ENCODE data around the gene DNAH14. TPM values are rescaled to one million over a fixed set of nuclear protein-coding genes. Genes with fewer than 3 reads are reported as not detected.
"Not testable (repeated sequence)": the region's sequence is repeated elsewhere in the genome, so short reads cannot be mapped to it uniquely, and the experiment has no call there.

The DNAH14 gene
- total and polyA plus RNA-seq, 12 donors: 7.6 to 25.3 (median 16.5) TPM

DNA sequence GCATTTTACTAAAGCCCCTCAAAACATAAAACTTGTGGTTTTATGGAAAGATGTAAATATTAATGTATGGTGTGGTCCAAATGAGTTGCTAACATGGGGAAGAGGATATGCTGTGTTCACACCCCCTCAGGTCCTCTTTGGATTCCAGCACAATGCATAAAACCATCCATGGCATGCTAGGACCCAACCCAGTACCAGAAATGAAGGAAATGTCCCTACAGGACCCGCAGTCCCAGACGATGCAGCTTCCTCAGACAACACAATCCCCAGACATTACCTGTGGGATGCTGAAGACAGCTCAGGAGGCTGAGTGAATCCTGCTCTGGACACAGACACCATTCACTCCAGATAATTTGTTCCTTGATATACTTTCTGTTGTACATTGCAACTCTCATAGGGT, 296.2 kb downstream of the DNAH14 start:
- DNase-seq: no peak
- no peak for TF ChIP-seq POLR2A (IDR thresholded peaks at IDR 0.05)
- TF ChIP-seq, protein P1, sequence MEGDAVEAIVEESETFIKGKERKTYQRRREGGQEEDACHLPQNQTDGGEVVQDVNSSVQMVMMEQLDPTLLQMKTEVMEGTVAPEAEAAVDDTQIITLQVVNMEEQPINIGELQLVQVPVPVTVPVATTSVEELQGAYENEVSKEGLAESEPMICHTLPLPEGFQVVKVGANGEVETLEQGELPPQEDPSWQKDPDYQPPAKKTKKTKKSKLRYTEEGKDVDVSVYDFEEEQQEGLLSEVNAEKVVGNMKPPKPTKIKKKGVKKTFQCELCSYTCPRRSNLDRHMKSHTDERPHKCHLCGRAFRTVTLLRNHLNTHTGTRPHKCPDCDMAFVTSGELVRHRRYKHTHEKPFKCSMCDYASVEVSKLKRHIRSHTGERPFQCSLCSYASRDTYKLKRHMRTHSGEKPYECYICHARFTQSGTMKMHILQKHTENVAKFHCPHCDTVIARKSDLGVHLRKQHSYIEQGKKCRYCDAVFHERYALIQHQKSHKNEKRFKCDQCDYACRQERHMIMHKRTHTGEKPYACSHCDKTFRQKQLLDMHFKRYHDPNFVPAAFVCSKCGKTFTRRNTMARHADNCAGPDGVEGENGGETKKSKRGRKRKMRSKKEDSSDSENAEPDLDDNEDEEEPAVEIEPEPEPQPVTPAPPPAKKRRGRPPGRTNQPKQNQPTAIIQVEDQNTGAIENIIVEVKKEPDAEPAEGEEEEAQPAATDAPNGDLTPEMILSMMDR (IDR thresholded peaks at IDR 0.05): no peak
- H3K4me1 ChIP-seq (replicated peaks in 1 of 2): no peaks in the 10 kb centered on the region
- no peaks in the 10 kb centered on the region for H3K9me3 ChIP-seq (replicated peaks in 1 of 3)
- 83 to 100% (median 93%) methylated on average over 2 of the region's 2 CpGs for WGBS, 4 donors
- intact Hi-C loops (cut with DNase I): no loop called here
- no peak overlapping the region for H3K4me3 ChIP-seq
- H3K27me3 ChIP-seq: no peaks in the 10 kb centered on the region
- H3K36me3 ChIP-seq (replicated peaks in 1 of 2): no peaks in the 10 kb centered on the region
- H3K27ac ChIP-seq: no peak overlapping the region

DNA sequence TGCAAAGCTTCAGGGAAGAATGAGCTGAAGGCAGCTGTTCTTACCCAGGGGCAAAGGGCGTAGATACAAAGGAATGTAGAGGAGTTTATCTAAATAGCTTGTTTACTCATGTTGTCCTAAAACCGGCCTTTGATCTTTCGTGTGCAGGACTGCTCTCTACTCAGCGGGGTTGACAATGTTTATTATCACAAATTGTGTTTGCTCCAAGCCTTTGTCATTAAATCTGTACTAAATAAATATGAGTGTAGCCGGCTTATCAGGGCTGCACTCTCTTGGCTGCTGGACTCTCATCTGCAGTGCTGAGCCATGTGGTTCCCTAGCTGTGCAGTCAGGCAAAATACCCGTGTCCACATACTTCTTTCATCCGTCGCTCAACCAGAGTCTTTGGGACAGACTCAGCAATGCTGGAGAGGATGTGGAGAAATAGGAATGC, 299.4 kb downstream of the DNAH14 start:
- WGBS, 4 donors: 78 to 89% (median 86%) methylated on average over 8 of the region's 8 CpGs
- Histone ChIP-seq H3K9me3 (replicated peaks in 1 of 3) (no peaks in the 10 kb centered on the region), H3K4me3 (no peak overlapping the region), H3K4me1 (replicated peaks in 1 of 2) (no peaks in the 10 kb centered on the region), H3K27me3 (no peaks in the 10 kb centered on the region), H3K27ac (no peak overlapping the region), H3K36me3 (replicated peaks in 1 of 2) (no peaks in the 10 kb centered on the region)
- intact Hi-C loops (cut with DNase I): no loop called here
- no peak for TF ChIP-seq POLR2A (IDR thresholded peaks at IDR 0.05)
- TF ChIP-seq, protein P1 (IDR thresholded peaks at IDR 0.05): no peak
- DNase-seq: no peak

DNA sequence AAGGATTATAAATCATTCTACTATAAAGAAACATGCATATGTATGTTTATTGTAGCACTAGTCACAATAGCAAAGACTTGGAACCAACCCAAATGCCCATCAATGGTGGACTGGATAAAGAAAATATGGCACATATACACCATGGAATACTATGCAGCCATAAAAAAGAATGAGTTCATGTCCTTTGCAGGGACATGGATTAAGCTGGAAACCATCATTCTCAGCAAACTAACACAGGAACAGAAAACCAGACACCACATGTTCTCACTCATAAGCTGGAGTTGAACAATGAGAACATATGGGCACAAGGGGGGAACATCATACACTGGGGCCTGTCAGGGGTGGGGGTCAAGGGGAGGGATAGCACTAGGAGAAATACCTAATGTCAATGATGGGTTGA, 300.0 kb downstream of the DNAH14 start:
- intact Hi-C loops (cut with DNase I); H3K27ac ChIP-seq; H3K27me3 ChIP-seq; H3K4me1 ChIP-seq (replicated peaks in 1 of 2); H3K36me3 ChIP-seq (replicated peaks in 1 of 2); H3K4me3 ChIP-seq; DNase-seq; H3K9me3 ChIP-seq (replicated peaks in 1 of 3): not testable (repeated sequence)

DNA sequence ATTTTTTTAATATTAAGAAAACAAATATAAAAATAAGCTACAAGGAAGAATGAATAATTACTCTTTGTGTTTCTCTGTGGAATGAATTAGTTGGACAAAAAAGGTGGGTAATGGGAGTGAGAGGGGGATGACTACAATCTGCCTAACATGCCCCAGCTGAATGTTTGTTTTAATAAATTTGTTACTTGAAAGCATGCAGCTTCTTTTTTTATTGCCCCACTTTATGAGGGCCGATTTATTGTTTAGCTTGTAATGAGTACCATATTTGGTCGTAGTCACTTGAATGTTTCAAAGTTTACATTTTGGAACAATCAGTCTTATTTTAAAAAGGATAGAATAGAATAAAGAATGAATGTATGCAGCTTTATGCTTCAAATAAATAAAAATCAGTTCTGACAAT, 301.0 kb downstream of the DNAH14 start:
- intact Hi-C loops (cut with DNase I): no loop called here
- Histone ChIP-seq H3K9me3 (replicated peaks in 1 of 3) (no peaks in the 10 kb centered on the region), H3K4me3 (no peak overlapping the region), H3K27ac (no peak overlapping the region), H3K36me3 (replicated peaks in 1 of 2) (no peaks in the 10 kb centered on the region), H3K4me1 (replicated peaks in 1 of 2) (no peaks in the 10 kb centered on the region), H3K27me3 (no peaks in the 10 kb centered on the region)
- 45 to 75% (median 55%) methylated on average over 2 of the region's 2 CpGs for WGBS, 4 donors
- no peak for DNase-seq
- TF ChIP-seq POLR2A (IDR thresholded peaks at IDR 0.05): no peak
- TF ChIP-seq, protein P1 (IDR thresholded peaks at IDR 0.05): no peak

DNA sequence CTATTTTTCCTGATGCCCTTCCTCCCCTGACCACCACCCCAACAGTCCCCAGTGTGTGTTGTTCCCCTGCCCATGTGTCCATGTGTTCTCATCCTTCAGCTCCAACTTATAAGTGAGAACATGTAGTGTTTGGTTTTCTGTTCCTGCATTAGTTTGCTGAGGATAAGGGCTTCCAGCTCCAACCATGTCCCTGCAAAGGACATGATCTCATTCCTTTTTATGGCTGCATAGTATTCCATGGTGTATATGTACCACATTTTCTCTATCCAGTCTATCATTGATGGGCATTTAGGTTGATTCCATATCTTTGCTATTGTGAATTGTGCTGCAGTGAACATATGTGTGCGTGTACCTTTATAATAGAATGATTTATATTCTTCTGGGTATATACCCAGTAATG, 303.5 kb downstream of the DNAH14 start:
- H3K27ac ChIP-seq; H3K36me3 ChIP-seq (replicated peaks in 1 of 2); H3K4me1 ChIP-seq (replicated peaks in 1 of 2); DNase-seq; H3K9me3 ChIP-seq (replicated peaks in 1 of 3); H3K27me3 ChIP-seq; intact Hi-C loops (cut with DNase I); H3K4me3 ChIP-seq: not testable (repeated sequence)
- 50 to 92% (median 80%) methylated on average over 1 of the region's 1 CpG for WGBS, 4 donors

Data from adrenal gland (tissue), 12 donors.